HG03520 (cell line): ENCODE results near the gene EVX2.

Experiments used
- ATAC-seq: cut with Tn5 transposase; IDR thresholded peaks from one replicate; pipeline ENCODE4 v1.9.1; 2021; ENCODE audit warnings: mild to moderate bottlenecking, moderate library complexity; ENCODE audit not compliant: unreplicated experiment

EVX2 gene

GRCh38 chr2:176084611-176085119 lies 903 bp upstream of the EVX2 start:
- ATAC-seq, result no peak

DNA sequence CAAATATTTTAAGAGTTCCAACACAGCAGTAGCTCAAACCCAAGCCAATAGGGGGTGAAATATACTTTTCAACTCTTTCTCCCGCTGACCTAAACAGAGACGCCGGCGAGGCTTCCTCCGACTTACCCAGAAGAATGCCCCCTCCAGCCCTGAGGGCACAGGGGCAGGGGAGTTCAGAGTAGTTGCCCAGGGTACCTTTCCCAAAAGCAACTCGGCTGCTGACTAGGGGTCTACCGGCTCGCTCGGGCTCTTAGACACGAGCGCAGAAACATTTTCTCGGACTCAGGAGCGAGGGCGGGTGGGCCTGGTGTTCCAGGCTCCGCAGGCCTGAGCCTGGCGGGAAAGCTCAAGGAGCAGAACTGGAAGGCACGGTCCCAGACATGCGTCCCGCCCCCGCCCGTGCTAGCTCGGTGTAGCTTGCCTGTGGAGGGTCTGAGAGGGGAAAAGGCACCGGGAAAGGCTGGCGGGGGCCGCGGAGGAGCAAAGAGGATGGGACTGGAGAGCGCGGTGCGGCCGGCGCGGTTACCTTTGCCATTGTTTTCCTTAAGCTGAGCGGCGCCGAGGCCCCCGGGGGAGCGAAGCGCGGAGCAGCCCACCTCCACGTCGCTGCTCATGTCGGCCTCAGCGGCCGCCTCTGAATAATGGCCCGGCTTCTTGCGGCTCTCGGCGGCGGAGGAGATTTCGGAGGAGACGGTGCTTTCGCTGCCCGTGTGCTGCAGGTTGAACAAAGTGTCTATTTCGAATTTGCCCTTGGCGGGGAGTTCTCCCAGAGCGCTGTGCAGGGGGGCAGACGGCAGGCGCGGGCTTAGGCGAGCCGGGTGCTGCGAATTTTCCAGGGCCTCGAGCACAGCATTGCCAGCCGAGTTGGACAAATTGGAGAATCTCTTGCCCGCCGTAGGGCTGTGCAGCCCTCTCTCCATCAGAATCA lies 674 bp downstream of the EVX2 start:
- no peak for ATAC-seq

DNA sequence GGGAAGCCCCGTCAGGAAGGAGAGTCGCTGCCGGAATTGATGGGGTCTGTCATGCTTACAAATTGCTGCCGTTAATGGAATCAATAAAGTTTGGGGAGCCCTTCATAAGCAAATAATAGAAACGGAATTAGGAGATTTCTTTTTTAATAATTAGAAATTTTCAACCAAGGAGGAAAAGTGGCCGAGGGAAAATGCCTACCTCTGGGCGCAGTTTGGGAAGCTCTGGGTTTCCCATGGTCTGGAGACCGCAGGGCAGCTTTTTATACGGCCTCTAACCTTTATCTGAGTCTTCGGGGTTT lies 1.3 kb downstream of the EVX2 start:
- no peak for ATAC-seq

- no peak for ATAC-seq
Observed at GRCh38 chr2:176081837-176082524, 1.8 kb downstream of the EVX2 start.

- no peak for ATAC-seq
Observed at GRCh38 chr2:176081376-176081836, 2.4 kb downstream of the EVX2 start.

DNA sequence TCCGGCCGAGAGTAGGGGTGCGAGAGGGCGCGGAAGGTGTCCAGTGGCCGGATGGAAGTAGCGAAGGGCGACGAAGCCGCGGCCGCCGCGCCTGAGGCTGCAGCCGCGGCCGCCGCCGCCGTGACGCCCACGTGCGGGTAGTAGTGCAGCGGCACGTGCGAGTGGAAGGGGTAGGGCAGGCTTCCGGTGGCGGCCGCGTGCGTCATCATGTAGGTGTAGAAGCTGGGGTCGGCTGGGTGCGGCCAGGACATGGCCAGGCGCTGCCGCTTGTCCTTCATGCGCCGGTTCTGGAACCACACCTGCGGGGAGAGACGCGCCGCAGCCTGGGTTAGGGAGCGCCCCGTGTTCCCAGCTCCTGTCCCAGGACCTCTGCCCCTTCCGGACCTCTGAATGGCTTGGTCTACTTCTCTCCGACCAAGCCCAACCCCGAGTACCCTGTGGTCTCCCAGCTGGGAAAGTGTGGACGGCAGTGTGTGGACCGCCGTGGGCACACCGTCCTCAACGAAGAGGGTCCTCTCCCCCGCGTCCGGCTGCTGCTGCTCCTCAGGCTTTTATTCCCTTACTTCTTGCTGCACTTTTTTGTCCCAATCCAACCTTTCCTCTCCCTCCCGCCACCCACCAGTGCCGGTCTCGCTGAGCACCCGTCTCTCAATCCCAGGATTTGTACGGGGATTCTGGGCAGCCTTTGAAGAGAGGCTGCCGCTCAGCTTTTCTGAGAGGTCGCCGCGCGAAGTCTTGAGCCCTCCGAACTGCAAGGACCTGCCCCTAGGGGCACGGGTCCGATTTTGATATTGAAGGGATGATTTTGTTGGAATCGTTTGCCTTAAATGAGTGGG lies 3.0 kb downstream of the EVX2 start:
- ATAC-seq, result no peak

DNA sequence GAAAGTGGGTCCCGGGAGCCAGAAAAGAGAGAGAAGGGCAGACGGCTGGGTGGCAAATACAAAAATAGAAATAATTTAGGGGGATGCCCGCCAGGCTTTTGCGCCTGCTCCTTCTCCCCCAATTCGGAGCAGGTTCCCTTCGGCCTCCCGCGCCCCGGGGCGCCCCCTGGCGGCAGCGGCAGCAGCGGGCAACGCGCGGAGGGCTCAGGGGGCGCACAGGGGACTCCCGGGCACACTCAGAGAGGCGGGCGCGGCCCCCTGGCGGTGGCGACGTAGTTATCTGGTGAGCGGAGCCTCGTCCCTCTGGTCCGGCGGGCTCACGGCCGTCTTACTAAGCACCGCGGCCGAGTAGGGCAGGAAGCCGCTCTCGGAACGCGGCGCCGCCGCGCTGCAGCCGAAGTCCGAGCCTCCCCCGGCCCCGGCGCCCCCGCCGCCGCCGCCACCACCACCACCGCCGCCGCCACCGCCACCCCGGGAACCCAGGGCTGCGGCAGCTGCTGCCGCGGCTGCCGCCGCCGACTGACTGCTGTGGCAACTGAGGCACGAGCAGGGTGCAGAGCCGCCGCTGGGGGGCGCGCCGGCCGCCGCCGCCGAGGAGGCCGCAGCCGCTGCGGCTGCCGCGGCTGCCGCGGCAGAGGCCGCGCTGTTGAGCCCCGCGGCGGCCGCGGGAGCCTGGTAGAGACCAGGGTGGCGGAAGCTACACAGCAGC lies 3.8 kb downstream of the EVX2 start:
- no peak for ATAC-seq

DNA sequence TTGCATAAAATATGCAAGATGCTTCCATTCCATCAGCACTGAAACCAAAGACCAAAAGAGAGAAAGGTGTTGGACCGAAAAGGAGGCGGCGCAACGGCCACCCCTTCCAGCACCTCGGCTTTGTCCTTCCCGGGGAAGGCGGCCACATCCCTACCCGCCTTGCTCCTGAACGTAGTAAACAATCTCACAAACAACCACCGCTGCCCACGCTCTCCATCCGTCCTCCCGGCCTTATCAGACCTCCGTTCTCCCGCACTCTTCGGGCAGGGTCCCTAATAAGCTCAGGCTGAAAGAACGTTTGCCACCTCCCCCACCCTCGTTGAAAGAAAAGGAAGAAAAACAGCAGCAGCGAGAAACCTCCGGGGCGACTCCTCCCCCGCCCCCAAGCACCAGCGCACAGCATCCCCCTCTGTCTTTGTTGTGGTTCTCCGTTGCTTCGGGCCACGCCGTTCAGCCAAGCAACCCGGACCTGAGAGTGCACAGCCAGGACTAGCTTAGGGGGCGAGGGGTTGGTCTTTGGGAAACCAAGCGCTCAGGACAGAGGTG lies 4.4 kb downstream of the EVX2 start:
- no peak for ATAC-seq

GRCh38 chr2:176078541-176079284 lies 5.0 kb downstream of the EVX2 start:
- ATAC-seq, result no peak

DNA sequence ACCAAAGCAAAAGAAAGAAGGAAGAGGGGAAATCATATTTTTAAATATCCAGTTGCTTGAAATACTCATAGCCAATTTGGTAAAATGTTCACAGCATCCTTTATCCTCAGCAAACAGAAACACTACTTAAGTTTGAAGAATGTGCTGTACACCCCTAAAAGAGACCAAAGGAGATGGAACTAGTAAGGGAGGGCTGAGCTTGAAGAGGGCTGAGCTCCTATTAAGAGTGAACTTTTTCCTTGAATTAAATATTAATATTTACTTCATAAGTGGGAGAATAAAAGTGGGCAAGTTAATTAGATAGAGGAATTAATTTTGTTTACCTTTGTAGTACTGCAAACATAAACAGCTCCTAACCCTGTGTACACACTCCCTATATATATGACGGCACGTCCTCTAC lies 7.0 kb downstream of the EVX2 start:
- no peak for ATAC-seq

- ATAC-seq, result no peak
Observed at GRCh38 chr2:176076063-176076462, 7.7 kb downstream of the EVX2 start.

DNA sequence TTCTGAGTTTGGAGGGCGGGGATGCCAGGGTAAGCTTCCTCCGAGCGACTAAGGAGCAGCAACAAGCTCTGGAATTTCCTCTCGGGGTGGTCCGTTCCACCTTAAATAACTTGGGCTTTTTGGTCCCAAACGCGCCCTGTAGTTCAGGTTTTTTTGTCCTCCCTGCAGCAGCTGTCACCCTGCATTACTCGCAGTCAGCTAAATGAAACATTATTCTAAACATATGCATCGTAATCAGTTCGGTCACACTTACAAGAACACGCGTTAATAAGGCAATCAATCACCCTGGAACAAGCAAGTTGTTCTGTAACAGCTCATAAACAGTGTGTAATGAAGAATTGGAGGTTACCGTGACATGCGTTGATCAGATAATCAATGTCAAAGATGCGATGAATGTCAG lies 8.3 kb downstream of the EVX2 start:
- ATAC-seq, result no peak

DNA sequence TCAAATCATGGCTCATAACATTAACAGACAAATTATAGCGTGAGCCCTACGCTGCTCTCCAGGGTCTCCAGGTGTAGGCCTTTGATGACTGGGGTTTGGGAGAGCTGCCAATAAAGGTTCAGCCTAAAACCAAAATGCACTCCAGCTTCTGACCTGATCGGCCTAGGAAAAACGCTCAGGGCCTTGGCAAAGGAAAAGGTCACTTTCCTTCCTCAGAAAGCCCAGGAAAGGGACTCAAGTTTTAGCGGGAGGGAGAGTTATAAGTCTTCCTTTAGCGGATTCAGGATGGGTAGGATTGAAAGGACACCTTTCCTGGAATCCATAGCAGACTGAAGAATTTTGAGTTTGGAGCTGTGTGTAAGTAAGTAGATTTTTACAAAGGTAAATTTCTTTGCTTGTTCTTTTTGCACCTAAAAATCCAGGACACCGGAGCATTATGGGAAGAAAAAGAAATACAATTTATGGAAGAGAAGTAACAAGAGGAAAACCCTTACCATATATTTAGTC lies 8.8 kb downstream of the EVX2 start:
- no peak for ATAC-seq

- no peak for ATAC-seq
Observed at GRCh38 chr2:176072951-176073904, 10.5 kb downstream of the EVX2 start.

DNA sequence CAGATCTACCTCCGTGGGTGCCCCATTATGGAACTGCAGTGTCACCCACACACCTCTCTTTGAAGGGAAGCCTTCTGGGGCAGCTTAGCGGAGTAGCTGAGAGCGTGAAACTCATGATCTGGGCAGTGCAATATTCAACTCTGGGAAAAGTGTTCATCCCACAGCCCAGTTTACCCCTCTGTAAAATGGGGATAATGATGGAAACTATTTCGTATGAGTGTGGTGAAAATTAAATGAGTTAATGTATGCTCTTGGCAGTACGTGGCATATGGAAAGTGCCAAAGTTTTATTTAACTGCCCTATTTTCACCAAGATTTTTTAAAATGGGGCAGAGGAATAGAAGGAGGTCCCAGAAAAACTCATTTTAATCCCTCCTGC lies 11.5 kb downstream of the EVX2 start:
- no peak for ATAC-seq

GRCh38 chr2:176071330-176072291 lies 12.2 kb downstream of the EVX2 start:
- no peak for ATAC-seq

DNA sequence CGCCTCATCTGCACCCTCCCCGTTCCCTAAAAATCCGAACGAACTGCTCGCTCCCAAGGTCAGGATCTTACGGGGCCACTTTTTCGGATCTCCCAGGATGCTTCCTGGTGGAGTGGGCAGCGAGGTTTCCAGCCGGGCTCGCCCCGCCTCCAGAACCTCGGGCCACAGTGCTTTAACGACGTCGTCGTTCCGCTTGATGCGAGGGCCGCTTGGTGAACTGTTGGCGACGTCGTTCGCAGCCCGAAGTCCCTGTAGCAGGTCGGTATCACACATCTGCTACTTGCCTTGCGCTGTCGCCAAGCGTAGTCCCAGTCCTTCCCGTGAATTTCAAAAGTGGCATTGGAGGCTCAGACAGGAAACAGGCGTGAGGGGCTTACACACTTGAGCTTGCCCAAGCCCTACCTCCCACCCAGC lies 15.3 kb downstream of the EVX2 start:
- ATAC-seq, result no peak
